ENCODE measurements around the gene NR1D1.

The NR1D1 gene

DNA sequence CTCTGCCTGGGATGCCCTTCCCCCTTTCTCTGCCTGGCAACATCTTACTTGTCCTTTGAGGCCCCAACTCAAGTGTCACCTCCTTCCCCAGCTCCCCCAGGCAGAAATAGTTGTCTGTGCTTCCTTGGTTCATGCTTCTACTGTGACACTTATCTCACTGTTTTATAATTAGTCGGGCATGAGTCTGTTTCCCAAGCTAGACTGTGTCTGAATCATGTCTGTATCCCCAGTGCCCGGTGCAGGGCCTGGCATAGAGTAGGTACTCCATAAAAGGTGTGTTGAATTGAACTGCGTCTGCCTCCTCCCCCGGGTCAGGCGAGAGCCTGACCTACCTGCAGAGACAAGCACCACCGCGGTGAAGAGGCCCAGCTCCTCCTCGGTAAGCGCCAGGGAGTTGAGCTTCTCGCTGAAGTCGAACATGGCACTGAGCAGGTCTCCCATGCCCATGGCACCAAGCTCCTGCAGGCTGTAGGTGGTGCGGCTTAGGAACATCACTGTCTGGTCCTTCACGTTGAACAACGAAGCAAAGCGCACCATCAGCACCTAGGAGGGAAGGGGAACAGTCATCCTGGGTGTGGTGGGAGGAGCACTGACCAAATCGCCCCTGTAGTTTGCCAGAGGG lies 6.7 kb downstream of the NR1D1 start (continued):
- TF ChIP-seq POU6F1 (CRISPR knock-in tag; IDR thresholded peaks at IDR 0.05; ENCODE audit: borderline replicate concordance, low read depth) (no peak), PPARA (CRISPR knock-in tag; IDR thresholded peaks at IDR 0.05; ENCODE audit: borderline replicate concordance) (no peak), ZNF8 (CRISPR knock-in tag; IDR thresholded peaks at IDR 0.05) (no peak), GLIS3 (CRISPR knock-in tag; IDR thresholded peaks at IDR 0.05) (no peak)

DNA sequence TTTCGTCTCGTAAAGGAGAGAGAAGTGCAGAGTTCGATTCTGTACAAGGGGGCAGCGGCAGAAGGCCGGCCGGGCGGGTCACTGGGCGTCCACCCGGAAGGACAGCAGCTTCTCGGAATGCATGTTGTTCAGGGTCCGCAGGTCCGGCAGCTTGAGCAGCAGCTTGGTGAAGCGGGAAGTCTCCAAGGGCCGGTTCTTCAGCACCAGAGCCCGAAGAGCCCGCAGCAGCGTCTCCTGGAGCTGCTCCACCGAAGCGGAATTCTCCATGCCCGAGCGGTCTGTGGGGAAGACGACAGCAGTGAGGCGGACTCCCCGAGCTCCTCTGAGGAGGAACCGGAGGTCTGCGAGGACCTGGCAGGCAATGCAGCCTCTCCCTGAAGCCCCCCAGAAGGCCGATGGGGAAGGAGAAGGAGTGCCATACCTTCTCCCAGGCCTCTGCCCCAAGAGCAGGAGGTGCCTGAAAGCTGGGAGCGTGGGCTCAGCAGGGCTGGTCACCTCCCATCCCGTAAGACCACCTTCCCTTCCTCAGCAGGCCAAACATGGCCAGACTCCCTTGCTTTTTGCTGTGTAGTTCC lies 7.3 kb downstream of the NR1D1 start:
- ATAC-seq = no peak
- TF ChIP-seq TCF4 (CRISPR knock-in tag; IDR thresholded peaks at IDR 0.05; ENCODE audit: borderline replicate concordance) = no peak
- no peak for TF ChIP-seq ZFP30 (CRISPR knock-in tag; IDR thresholded peaks at IDR 0.05)
- no peak for TF ChIP-seq ESRRG (CRISPR knock-in tag; IDR thresholded peaks at IDR 0.05)
- no peak for TF ChIP-seq OSR1 (CRISPR knock-in tag; IDR thresholded peaks at IDR 0.05)
- TF ChIP-seq ISL1 (CRISPR knock-in tag; IDR thresholded peaks at IDR 0.05) = no peak
- no peak for TF ChIP-seq ZNF70 (CRISPR knock-in tag; IDR thresholded peaks at IDR 0.05)
- TF ChIP-seq ZNF8 (CRISPR knock-in tag; IDR thresholded peaks at IDR 0.05) = no peak
- TF ChIP-seq, protein P1, sequence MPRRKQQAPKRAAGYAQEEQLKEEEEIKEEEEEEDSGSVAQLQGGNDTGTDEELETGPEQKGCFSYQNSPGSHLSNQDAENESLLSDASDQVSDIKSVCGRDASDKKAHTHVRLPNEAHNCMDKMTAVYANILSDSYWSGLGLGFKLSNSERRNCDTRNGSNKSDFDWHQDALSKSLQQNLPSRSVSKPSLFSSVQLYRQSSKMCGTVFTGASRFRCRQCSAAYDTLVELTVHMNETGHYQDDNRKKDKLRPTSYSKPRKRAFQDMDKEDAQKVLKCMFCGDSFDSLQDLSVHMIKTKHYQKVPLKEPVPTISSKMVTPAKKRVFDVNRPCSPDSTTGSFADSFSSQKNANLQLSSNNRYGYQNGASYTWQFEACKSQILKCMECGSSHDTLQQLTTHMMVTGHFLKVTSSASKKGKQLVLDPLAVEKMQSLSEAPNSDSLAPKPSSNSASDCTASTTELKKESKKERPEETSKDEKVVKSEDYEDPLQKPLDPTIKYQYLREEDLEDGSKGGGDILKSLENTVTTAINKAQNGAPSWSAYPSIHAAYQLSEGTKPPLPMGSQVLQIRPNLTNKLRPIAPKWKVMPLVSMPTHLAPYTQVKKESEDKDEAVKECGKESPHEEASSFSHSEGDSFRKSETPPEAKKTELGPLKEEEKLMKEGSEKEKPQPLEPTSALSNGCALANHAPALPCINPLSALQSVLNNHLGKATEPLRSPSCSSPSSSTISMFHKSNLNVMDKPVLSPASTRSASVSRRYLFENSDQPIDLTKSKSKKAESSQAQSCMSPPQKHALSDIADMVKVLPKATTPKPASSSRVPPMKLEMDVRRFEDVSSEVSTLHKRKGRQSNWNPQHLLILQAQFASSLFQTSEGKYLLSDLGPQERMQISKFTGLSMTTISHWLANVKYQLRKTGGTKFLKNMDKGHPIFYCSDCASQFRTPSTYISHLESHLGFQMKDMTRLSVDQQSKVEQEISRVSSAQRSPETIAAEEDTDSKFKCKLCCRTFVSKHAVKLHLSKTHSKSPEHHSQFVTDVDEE (CRISPR knock-in tag; IDR thresholded peaks at IDR 0.05) = no peak
- TF ChIP-seq ZFP3 (CRISPR knock-in tag; IDR thresholded peaks at IDR 0.05) = no peak
- TF ChIP-seq PPARA (CRISPR knock-in tag; IDR thresholded peaks at IDR 0.05; ENCODE audit: borderline replicate concordance) = no peak
- TF ChIP-seq ZNF565 (CRISPR knock-in tag; conservative IDR thresholded peaks at IDR 0.05; ENCODE audit: low read depth) = no peak
- TF ChIP-seq, protein P2, sequence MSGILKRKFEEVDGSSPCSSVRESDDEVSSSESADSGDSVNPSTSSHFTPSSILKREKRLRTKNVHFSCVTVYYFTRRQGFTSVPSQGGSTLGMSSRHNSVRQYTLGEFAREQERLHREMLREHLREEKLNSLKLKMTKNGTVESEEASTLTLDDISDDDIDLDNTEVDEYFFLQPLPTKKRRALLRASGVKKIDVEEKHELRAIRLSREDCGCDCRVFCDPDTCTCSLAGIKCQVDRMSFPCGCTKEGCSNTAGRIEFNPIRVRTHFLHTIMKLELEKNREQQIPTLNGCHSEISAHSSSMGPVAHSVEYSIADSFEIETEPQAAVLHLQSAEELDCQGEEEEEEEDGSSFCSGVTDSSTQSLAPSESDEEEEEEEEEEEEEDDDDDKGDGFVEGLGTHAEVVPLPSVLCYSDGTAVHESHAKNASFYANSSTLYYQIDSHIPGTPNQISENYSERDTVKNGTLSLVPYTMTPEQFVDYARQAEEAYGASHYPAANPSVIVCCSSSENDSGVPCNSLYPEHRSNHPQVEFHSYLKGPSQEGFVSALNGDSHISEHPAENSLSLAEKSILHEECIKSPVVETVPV (CRISPR knock-in tag; IDR thresholded peaks at IDR 0.05) = no peak
- TF ChIP-seq CSDC2 (CRISPR knock-in tag; IDR thresholded peaks at IDR 0.05) = no peak
- TF ChIP-seq TOX (CRISPR knock-in tag; IDR thresholded peaks at IDR 0.05; ENCODE audit: borderline replicate concordance) = no peak
- TF ChIP-seq GLIS3 (CRISPR knock-in tag; IDR thresholded peaks at IDR 0.05) = no peak

- no peak for TF ChIP-seq ESRRG (CRISPR knock-in tag; IDR thresholded peaks at IDR 0.05)
- TF ChIP-seq, protein P3, sequence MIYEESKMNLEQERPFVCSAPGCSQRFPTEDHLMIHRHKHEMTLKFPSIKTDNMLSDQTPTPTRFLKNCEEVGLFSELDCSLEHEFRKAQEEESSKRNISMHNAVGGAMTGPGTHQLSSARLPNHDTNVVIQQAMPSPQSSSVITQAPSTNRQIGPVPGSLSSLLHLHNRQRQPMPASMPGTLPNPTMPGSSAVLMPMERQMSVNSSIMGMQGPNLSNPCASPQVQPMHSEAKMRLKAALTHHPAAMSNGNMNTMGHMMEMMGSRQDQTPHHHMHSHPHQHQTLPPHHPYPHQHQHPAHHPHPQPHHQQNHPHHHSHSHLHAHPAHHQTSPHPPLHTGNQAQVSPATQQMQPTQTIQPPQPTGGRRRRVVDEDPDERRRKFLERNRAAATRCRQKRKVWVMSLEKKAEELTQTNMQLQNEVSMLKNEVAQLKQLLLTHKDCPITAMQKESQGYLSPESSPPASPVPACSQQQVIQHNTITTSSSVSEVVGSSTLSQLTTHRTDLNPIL (CRISPR knock-in tag; IDR thresholded peaks at IDR 0.05; ENCODE audit: low read depth) = no peak
- no peak for TF ChIP-seq CSDC2 (CRISPR knock-in tag; IDR thresholded peaks at IDR 0.05)
- no peak for TF ChIP-seq ZC3H10 (CRISPR knock-in tag; IDR thresholded peaks at IDR 0.05)
- TF ChIP-seq, protein P1 (CRISPR knock-in tag; IDR thresholded peaks at IDR 0.05) = no peak
- TF ChIP-seq POU6F1 (CRISPR knock-in tag; IDR thresholded peaks at IDR 0.05; ENCODE audit: borderline replicate concordance, low read depth) = no peak
- no peak for TF ChIP-seq TCF4 (CRISPR knock-in tag; IDR thresholded peaks at IDR 0.05; ENCODE audit: borderline replicate concordance)
- TF ChIP-seq PATZ1 (CRISPR knock-in tag; IDR thresholded peaks at IDR 0.05; ENCODE audit: borderline replicate concordance) = no peak
- no peak for TF ChIP-seq ZNF565 (CRISPR knock-in tag; conservative IDR thresholded peaks at IDR 0.05; ENCODE audit: low read depth)
- TF ChIP-seq, protein P2 (CRISPR knock-in tag; IDR thresholded peaks at IDR 0.05) = no peak
- TF ChIP-seq OSR1 (CRISPR knock-in tag; IDR thresholded peaks at IDR 0.05) = no peak
- ATAC-seq = no peak
Measured at GRCh38 chr17:40092581-40092980, 7.8 kb downstream of the NR1D1 start.
